SK-N-SH treated with all-trans-retinoic acid at 6 μM for 48 hours (cell line): Measurements from ENCODE around the gene ZSWIM9.

ENCODE experiments used
- ATAC-seq: fragments of 200-7000 bp; cut with Tn5 transposase; 3 replicates; pipeline ENCODE4 v1.9.1; 2020; ENCODE audit warnings: mild to moderate bottlenecking, moderate library complexity
- ARNTL ChIP-seq: fragments of 450-650 bp; formaldehyde crosslinking; IDR thresholded peaks from 2 replicates; pipeline ENCODE4 v1.5.0; 2020; ENCODE audit warnings: low read depth, mild to moderate bottlenecking, moderate library complexity, borderline replicate concordance
- BACH2 ChIP-seq: fragments of 250-450 bp; sonication (Bioruptor Pico); IDR thresholded peaks from 2 replicates; pipeline ENCODE4 v1.9.0; 2021; ENCODE audit warnings: mild to moderate bottlenecking, borderline replicate concordance
- CREB5 ChIP-seq: fragments of 250-450 bp; sonication (Bioruptor Pico); IDR thresholded peaks from 2 replicates; pipeline ENCODE4 v1.5.1; 2020; ENCODE audit warnings: low read depth, mild to moderate bottlenecking, moderate library complexity
- CSDC2 ChIP-seq: fragments of 250-450 bp; sonication (Bioruptor Pico); IDR thresholded peaks from 2 replicates; pipeline ENCODE4 v1.5.0; 2020; ENCODE audit warnings: mild to moderate bottlenecking, moderate library complexity
- CSRNP3 ChIP-seq: fragments of 250-450 bp; sonication (Bioruptor Pico); IDR thresholded peaks from 2 replicates; pipeline ENCODE4 v1.5.1; 2021; ENCODE audit warnings: mild to moderate bottlenecking, moderate library complexity
- ESRRG ChIP-seq: fragments of 250-450 bp; sonication (Bioruptor Pico); IDR thresholded peaks from 2 replicates; pipeline ENCODE4 v1.6.1; 2021; ENCODE audit warnings: mild to moderate bottlenecking
- GLIS3 ChIP-seq: fragments of 250-450 bp; sonication (Bioruptor Pico); IDR thresholded peaks from 2 replicates; pipeline ENCODE4 v1.5.0; 2020; ENCODE audit warnings: mild to moderate bottlenecking, moderate library complexity
- ISL1 ChIP-seq: fragments of 250-450 bp; sonication (Bioruptor Pico); IDR thresholded peaks from 2 replicates; pipeline ENCODE4 v2.1.2; 2022; ENCODE audit warnings: mild to moderate bottlenecking, moderate library complexity
- OSR1 ChIP-seq: fragments of 250-450 bp; sonication (Bioruptor Pico); IDR thresholded peaks from 2 replicates; pipeline ENCODE4 v1.8.0; 2022; ENCODE audit warnings: moderate library complexity, mild to moderate bottlenecking, inconsistent platforms
- PATZ1 ChIP-seq: fragments of 250-450 bp; sonication (Bioruptor Pico); IDR thresholded peaks from 2 replicates; pipeline ENCODE4 v1.8.0; 2020; ENCODE audit warnings: mild to moderate bottlenecking, moderate library complexity, borderline replicate concordance
- POU6F1 ChIP-seq: fragments of 250-450 bp; sonication (Bioruptor Pico); IDR thresholded peaks from 2 replicates; pipeline ENCODE4 v1.8.0; 2021; ENCODE audit warnings: low read depth, mild to moderate bottlenecking, moderate library complexity, borderline replicate concordance
- SNAI2 ChIP-seq: fragments of 250-450 bp; sonication (Bioruptor Pico); IDR thresholded peaks from 2 replicates; pipeline ENCODE4 v1.5.0; 2020; ENCODE audit warnings: mild to moderate bottlenecking, moderate library complexity
- TCF4 ChIP-seq: fragments of 250-450 bp; sonication (Bioruptor Pico); IDR thresholded peaks from 2 replicates; pipeline ENCODE4 v1.8.0; 2021; ENCODE audit warnings: mild to moderate bottlenecking, moderate library complexity, borderline replicate concordance
- TOX ChIP-seq: fragments of 250-450 bp; sonication (Bioruptor Pico); IDR thresholded peaks from 2 replicates; pipeline ENCODE4 v1.8.0; 2021; ENCODE audit warnings: mild to moderate bottlenecking, moderate library complexity, borderline replicate concordance
- TSHZ2 ChIP-seq: fragments of 250-450 bp; sonication (Bioruptor Pico); IDR thresholded peaks from 2 replicates; pipeline ENCODE4 v1.5.0; 2020; ENCODE audit warnings: mild to moderate bottlenecking, moderate library complexity
- ZC3H10 ChIP-seq: fragments of 250-450 bp; sonication (Bioruptor Pico); IDR thresholded peaks from 2 replicates; pipeline ENCODE4 v1.5.1; 2021; ENCODE audit warnings: mild to moderate bottlenecking, moderate library complexity
- ZFP3 ChIP-seq: fragments of 250-450 bp; sonication (Bioruptor Pico); IDR thresholded peaks from 2 replicates; pipeline ENCODE4 v1.5.0; 2020; ENCODE audit warnings: mild to moderate bottlenecking, moderate library complexity
- ZFP30 ChIP-seq: fragments of 450-650 bp; formaldehyde crosslinking; IDR thresholded peaks from 2 replicates; pipeline ENCODE4 v1.5.0; 2022; ENCODE audit warnings: mild to moderate bottlenecking, moderate library complexity
- ZNF565 ChIP-seq: fragments of 450-650 bp; formaldehyde crosslinking; conservative IDR thresholded peaks from 2 replicates; pipeline ENCODE4 v1.5.0; 2020; ENCODE audit warnings: low read depth, mild to moderate bottlenecking, moderate library complexity
- ZNF70 ChIP-seq: fragments of 450-650 bp; formaldehyde crosslinking; IDR thresholded peaks from 2 replicates; pipeline ENCODE4 v1.5.0; 2020; ENCODE audit warnings: mild to moderate bottlenecking, moderate library complexity

The ZSWIM9 gene

GRCh38 chr19:48183356-48183755, 12.9 kb downstream of the ZSWIM9 start:
- TF ChIP-seq TCF4 (CRISPR knock-in tag), result no peak
- TF ChIP-seq, all 23 proteins: peak for 0
- ATAC-seq, result no peak

- ATAC-seq, result no peak
- no peak for TF ChIP-seq ARNTL
- TF ChIP-seq ZFP3 (CRISPR knock-in tag), result no peak
- TF ChIP-seq ZNF565 (CRISPR knock-in tag), result no peak
- no peak for TF ChIP-seq PATZ1 (CRISPR knock-in tag)
- no peak for TF ChIP-seq CREB5 (CRISPR knock-in tag)
- TF ChIP-seq SNAI2 (CRISPR knock-in tag), result no peak
- no peak for TF ChIP-seq POU6F1 (CRISPR knock-in tag)
- TF ChIP-seq ISL1, result no peak
- no peak for TF ChIP-seq ESRRG (CRISPR knock-in tag)
- no peak for TF ChIP-seq TCF4 (CRISPR knock-in tag)
- TF ChIP-seq ZC3H10 (CRISPR knock-in tag), result no peak
- TF ChIP-seq GLIS3 (CRISPR knock-in tag), result no peak
- no peak for TF ChIP-seq OSR1
- no peak for TF ChIP-seq ZFP30 (CRISPR knock-in tag)
- TF ChIP-seq CSRNP3 (CRISPR knock-in tag), result no peak
- TF ChIP-seq CSDC2 (CRISPR knock-in tag), result no peak
- TF ChIP-seq TOX (CRISPR knock-in tag), result no peak
These were observed 15.5 kb downstream of the ZSWIM9 start for GRCh38 chr19:48186015-48186414.

- ATAC-seq, result no peak
- TF ChIP-seq BACH2, result no peak
- TF ChIP-seq TOX (CRISPR knock-in tag), result no peak
- no peak for TF ChIP-seq CREB5 (CRISPR knock-in tag)
- no peak for TF ChIP-seq TSHZ2 (CRISPR knock-in tag)
- no peak for TF ChIP-seq ZNF70 (CRISPR knock-in tag)
- TF ChIP-seq CSRNP3 (CRISPR knock-in tag), result no peak
- no peak for TF ChIP-seq CSDC2 (CRISPR knock-in tag)
- TF ChIP-seq ESRRG (CRISPR knock-in tag), result no peak
These were observed 16.1 kb downstream of the ZSWIM9 start for GRCh38 chr19:48186541-48186991.
